Stimulated activated CD4-positive, alpha-beta T cell treated with anti-CD3 and anti-CD28 coated beads, TNF-alpha, amount 100 ng/mL, for 1 hour (primary cell): ENCODE results near the gene TUBB4B.

Source experiments
- DNase-seq, 3 donors: peaks; one replicate each; pipeline ENCODE4 v3.0.0-alpha.2; 2020; ENCODE audit warnings: low read depth in 3 of 3, low spot score in 1 of 3

The TUBB4B gene

DNA sequence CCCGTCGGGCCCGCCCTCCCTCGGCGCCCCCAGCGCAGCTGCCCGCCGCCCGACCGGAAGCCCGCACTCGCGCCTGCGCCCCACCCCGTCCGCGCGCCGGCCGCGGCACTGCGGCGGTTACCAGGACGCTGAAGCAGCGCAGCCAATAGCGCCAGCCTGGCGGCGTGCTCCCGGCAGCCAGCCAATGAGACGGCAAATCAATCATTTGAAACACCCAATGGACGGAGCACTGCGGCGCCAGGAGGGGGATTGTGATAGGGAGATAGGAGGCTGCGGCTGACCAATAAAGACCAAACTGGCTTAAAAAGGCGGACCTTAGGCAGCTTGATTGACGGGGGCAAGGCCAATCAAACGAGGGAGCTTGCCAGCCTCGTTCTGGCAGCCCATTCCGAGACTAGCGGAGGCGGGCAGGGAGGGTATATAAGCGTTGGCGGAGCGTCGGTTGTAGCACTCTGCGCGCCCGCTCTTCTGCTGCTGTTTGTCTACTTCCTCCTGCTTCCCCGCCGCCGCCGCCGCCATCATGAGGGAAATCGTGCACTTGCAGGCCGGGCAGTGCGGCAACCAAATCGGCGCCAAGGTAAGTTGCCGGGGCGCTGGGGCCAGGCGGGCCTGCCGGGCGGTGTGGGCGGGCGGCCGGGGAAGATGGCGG lies at the start of gene TUBB4B:
Gene TUBB4B (plus strand): TSS at position 447 of the 649 bp plus-strand sequence. CDS start 74 bp downstream, at position 521.
- DNase-seq = peak; percentile 87 to 99 (median 97)

DNA sequence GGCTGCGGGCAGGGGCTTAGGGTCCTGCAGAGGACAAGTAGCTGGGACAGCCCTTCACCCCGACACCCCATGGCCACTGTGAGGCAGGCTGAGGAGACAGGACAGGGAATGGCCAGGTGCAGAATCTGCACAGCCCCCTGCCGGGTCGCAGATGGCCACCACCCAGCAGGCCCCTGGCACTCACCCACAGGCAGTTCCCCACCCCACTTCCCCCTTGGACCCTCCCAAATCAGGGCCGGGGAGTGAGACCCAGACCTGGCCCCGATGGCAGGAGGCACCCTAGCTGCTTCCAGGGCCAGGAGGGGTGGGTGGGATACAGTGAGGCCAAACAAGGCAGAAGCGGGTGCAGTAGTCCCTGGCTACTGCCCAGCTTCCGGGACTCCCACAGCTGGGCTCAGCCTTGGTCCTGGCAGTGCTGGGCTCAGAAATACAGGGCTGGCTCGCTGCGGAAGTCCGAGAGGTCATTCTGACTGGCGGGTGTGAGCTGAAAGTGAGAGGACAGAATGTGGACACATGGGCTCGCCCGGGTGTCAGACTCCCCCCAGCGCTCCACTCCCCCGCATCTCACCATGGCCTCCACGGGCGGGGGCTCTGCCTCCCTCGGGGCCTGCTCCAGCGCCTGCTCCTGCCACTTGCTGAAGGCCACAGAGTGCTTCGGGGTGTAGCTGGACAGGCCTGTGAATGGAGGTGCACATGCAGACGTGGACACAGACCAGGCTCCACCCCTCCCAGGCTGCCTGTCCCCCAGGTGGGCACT lies 49.2 kb upstream of the TUBB4B start:
- DNase-seq = no peak

DNA sequence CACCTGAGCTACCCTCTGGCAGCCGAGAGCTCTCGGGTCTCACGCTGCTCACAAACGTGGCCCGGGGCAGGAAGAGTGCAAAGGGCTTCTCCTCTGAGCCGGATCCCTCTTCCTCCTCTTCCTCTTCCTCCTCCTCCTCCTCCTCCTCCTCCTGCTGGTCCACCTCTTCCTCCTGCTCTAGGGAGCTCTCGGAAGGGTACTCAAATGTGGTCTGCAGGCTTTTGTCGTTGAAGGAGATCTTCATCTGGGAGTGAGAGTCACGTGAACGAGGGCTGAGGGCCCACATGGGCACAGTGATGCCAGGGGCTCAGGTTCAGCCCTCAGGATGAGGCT lies 48.7 kb upstream of the TUBB4B start:
- no peak for DNase-seq

DNA sequence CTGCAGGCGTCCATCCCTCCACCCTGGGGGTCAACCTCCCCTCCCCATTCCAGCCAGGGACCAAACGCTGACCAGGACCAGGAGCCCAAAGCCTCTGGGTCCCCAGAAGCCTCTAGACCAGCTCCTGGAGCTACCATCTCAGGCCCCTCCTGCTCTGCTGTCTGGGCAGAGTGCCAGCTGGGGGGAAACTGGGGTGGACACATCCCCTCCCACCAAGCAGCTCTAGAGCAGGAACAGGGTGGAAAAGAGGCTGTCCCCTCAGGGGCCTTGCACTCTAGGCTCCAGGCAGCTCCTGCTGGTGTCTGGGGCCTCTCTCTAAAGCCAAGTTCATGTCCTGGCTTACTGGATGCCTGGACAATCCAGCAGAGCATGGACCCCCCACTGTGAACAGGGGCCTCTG lies 48.2 kb upstream of the TUBB4B start:
- DNase-seq = no peak

DNA sequence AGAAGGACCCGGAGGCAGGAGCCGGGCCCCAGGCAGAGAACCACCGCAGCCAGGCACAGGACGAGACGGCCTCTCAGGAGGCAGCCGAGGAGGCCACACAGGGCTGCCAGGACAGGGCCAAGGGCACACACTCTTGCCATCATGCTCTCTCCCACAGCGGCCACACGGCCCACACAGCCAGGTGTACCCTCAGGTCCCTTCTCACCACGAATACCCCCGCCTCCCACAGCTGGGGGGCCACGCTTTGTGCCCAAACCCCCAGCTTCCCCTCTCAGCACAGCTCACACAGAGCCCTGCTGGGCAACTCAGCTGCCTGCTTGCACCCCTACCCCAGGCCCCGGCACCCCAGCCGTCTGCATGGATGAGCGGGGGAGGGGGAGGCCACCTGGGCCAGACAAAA lies 47.3 kb upstream of the TUBB4B start:
- DNase-seq = no peak

DNA sequence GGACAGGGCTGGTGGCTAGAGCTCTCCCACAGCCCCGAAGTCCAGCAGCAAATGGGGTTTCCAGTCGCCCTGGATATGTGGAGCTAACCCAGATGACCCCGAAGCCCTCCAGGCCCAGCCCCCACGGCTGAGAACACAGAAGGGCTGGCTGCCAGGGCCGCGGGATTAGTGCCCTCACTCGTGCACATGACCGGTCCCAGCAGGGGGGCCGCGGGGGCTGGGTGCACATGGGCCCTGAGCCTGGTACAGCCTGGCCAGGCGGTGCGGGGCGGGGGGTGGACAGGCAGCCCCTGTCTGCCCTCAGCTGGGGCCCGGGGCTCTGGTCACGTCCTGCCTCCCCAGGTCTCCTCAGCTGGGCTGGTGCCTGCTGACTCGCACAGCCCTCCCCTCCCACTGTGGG lies 46.7 kb upstream of the TUBB4B start:
- no peak for DNase-seq

DNA sequence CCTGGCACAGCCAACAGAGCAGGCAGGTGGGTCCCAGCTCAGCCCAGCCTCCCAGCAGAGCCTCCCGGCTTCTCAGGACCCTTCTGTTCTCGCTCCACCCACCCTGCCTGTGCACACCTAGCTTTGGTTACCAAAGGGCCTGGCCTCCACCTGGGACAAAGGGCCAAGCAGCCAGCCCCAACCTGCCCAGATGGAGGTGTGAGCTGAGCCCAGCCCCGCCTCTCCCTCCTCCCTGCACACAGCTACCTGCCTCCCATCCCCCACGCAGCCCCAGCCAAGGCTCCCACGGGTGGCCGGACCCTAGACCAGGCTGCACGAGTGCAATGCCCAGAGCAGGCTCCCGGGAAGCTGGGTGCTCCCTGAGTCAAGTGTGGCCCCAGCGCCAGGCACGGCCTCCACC lies 46.2 kb upstream of the TUBB4B start:
- no peak for DNase-seq

DNA sequence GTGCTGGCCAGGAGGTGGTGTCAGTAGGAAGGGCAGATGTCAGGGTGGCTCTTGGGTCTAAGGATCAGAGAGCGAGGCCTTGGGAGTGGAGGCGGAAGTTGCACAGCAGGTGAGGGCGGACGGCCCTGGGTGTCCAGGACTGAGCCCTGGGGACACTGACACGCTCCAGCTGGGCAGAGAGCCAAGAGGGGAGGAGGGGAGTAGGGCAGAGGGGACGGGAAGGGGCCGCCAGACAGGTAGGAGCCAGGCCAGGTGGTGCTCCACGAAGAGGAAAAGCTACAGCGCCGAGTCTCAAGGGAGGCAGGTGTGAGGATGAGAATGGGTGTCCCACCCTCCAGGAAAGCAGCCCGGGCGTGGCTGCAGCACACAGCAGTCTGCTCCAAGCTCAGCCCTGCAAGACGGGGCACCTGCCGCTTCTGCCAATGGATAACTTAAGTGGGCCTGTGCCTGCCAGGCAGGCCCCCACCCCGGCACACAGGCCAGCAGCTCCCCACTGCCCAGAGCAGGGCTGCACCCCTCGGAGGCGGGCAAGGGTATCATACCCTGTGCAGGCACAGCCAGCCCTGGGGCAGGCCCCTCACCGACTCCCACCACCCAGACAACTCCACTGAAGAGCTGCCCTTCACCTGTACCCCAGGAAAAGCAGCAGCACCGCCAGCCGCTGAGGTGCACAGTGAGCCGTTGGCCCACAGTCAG lies 45.4 kb upstream of the TUBB4B start:
- no peak for DNase-seq

DNA sequence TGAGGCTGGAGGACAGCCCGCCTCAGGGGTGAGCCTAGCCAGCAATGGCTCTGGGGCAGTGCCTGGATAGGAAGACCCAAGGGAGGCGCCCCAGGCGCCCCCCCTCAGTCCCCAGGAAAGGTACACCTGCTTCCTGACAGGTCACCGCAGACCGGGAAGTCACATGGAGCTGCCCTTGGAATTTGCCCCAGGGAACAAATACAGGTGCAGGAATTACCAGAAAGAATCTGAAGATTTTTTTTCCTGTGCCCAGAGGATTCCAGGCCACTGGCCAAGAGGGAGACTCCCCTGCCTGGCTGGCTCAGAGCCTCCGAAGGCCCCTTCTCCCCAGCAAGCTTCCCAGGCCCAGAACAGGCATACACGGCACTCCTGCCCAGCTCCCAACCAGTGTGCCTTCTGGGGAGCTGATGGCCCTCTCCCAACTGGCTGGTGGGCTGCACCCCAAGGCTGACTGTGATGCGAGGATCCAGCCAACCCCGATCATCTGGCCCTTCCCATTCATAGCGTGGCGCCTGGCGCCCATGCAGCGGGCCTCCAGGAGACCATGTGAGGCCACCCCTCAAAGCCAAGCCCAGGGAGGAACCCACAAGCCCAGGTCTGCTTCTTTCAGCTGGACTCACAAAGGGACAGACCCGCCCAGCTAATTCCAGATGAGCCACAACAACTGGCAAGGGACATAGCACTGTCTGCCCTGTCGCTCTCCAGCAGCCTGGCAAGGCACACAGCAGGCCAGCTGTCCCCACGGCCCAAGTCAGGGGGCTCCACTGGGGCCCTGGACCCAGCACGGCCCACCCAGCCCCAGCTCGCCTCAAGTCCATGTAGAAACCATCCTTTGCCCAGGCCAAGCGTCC lies 42.8 kb upstream of the TUBB4B start:
- DNase-seq = no peak

DNA sequence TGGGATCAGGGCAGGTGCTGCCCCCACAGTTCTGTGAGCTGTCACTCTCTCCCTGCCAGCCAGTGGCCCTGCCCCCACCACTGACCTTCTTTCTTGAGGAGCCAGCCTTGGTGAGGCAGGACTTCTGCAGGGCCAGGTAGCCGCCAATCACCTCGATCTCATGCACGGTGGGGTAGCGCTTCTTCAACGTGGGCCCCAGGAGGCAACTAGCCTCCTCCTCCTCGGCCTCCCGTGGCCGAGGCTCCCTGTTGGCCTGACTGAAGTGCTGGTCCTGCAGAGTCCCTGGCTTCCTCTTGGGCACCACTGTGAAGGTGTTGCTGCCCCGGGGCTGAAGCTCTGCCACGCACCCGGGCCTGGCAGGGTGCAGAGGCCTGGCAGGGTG lies 42.2 kb upstream of the TUBB4B start:
- DNase-seq = no peak

DNA sequence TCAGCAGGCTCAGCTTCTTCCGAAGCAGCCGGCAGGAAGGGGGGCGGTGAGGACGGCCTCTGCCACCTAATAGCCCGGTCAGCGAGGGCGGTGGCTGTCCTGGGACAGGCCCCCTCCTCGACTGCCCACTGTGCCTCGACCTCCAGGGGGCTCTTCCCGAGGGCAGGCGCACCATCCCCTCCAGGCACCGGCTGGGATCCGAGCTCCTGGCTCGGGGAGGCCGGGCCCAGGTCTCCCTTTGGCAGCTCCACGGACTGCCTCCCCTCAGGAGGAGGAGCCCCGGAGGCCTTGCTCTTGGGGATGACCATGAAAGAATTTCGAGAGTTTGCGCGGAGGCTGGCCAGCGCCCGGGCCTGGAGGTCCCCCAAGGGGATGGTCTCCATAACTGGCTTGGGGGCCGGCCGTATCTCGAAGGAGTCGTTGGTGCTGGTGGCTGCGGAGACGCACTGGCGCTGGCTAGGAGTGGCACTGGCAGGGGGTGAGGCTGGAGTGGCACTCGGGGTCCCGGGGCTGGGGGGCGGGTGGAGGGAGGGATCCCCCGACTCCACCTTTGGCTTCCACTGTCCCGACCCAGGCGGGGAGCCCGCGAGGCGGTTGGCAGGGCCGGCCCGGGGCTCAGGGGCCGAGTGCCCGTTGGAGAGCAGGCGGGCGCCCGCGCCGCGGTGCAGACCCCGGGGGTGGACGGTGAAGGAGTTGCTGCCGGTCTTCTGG lies 41.5 kb upstream of the TUBB4B start:
- DNase-seq = no peak

DNA sequence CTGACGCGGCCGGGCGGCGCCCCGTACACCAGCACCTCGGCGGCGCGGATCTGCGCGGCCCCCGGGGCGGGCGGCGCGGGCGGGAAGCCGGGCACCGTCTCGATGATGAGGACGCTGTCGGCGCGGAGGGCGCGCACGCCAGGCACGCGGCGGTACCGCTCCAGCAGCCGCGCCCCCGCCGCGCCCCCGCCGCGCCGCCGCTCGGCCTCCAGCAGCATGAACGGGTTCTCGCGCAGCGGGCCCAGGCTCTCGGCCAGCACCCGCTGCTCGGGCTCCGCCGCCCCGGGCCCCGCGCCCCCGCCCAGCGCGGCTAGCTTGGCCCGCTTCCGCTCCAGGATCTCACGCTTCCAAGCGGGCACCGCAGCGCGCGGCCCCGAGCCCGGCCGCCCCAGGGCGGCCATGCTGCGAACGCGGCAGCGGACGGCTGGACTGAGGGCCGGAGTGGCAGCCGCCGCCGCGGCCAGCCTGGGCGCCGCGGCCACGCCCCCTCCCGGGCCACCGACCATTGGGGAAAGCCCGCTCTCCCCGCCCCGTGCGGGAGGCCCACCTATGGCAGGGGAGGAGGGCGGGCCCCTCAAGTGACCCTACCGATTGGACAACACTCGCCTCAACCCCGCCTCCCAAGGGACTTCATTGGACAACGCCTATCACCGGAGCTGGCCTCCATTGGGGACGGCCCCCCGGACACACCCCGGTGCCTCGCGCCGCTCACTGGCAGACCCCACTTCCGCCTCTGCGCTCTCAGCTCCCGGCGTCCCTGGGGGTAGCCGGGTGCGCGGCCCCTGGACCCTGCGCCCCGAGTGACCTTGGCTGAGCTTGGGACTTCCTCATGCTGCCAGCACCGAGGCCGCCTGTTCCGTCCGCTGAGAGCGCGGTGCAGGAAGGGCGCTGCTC lies 40.5 kb upstream of the TUBB4B start, which contains the start of gene TPRN:
Gene TPRN (minus strand): TSS at position 431 of the 894 bp plus-strand sequence. CDS start 30 bp downstream, at position 401.
- peak; percentile 92 to 97 (median 93) for DNase-seq

DNA sequence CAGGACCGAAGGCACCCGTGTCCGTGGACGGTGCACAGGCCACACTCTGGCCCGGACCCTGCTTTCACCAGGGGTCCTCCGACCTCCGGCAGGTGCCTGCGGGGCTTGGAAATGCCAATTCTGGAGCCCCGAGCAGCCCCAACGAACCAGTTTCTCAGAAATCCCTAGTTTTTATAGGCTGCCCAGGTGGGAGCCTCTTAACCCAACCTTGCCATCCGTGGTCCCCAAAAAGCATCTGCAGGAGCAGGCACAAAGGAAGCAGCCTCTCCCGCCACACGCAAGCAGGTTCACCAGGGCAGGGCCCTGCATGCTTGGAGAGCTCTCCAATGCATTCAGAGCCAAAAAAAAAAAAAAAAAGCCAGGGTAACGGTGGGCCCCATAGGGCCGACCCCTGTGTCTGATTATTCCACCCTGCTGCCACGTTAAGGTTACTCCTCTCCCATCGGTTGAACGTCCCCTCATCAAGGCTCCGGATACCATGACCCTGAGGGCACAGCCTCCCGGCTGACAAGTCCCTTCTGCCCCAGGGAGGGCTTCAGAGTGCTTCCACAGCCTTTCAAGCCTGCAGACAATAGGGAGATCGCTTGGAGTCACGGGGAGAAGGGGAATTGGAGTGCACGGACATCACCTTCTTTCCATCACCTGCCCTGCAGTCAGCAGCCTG lies 39.8 kb upstream of the TUBB4B start:
- no peak for DNase-seq

DNA sequence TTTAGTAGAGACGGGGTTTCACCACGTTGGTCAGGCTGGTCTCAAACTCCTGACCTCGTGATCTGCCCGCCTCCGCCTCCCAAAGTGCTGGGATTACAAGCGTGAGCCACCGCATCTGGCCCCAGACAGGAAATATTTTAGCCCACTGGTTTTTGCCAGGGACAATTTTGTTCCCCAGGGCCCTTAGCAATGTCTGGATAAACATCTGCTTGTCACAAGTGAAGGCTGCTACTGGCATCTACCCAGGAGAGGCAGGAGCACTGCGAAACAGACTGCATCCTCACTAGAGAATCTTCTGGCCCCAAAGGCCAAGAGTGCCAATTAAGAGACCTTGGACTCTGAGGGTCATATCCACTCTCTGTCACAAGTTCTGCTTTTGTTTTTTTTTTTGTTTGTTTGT lies 38.1 kb upstream of the TUBB4B start:
- no peak for DNase-seq

DNA sequence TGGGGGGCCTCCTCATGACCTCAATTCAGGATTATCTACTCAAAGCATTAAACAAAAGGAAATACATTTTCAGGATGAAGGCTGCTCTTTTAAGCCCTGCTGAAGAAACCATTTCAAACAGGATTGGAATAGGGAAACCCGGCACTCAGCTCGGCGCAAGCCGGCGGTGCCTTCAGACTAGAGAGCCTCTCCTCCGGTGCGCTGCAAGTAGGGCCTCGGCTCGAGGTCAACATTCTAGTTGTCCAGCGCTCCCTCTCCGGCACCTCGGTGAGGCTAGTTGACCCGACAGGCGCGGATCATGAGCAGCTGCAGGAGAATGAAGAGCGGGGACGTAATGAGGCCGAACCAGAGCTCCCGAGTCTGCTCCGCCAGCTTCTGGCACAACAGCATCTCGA lies 36.4 kb upstream of the TUBB4B start:
- DNase-seq = no peak

DNA sequence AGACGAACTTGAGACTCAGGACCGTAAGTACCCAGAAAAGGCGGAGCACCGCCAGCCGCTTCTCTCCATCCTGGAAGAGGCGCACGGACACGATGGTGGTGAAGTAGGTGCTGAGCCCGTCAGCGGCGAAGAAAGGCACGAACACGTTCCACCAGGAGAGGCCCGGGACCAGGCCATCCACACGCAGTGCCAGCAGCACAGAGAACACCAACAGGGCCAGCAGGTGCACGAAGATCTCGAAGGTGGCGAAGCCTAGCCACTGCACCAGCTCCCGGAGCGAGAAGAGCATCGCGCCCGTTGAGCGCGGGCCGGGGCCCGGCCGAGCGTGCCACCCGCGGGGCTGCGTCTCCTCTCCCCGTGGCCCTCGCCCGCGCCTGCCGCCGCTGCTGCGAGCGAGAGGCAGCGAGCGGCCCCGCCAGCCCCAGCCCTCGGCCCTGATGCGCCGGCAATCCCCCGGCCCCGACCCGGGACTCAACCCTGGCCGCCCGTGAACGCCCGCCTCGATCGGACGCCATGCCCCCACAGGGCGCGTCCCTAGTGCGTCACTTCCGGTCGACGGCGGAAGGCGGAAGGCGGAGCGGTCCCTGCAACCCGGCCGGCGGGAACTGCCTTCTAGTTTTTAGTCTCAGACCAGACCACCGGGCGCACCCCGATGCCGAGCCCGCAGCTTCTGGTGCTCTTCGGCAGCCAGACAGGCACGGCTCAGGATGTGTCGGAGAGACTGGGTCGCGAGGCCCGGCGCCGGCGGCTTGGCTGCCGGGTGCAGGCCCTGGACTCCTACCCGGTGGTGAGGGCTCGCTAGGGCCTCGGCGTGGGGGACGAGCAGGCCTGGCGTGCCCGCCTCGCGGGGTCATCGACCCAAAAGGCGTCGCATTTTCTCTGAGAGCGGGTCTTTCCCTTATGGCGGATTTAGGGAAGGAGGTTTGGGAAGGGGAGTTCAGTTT lies 35.7 kb upstream of the TUBB4B start, which contains the start of the genes NDOR1 and TMEM203:
Gene NDOR1 (plus strand): TSS at position 575 of the 944 bp plus-strand sequence. CDS start 78 bp downstream, at position 653.
Gene TMEM203 (minus strand): TSS at position 523 of the 944 bp plus-strand sequence. CDS start 234 bp downstream, at position 289.
- DNase-seq = peak; percentile 61 to 94 (median 79)

DNA sequence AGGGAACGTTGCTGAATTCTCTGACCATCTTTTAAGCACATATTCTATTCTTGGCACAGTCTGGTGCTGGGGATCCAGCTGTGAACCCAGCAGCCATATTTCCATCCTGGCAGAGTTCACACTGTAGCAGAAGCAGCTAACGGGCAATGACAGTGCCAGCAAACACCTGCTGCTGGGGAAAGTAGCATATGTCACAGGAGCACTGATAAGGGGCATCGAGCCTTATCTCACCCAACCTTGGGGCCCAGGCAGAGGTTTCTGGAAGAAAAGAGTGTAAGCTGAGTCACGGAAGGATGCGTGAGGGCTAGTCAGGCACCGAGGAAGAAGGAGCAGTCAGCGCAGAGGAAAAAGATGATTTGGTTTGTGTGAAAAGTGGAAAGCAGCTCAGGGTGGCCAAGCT lies 34.5 kb upstream of the TUBB4B start:
- DNase-seq = no peak

DNA sequence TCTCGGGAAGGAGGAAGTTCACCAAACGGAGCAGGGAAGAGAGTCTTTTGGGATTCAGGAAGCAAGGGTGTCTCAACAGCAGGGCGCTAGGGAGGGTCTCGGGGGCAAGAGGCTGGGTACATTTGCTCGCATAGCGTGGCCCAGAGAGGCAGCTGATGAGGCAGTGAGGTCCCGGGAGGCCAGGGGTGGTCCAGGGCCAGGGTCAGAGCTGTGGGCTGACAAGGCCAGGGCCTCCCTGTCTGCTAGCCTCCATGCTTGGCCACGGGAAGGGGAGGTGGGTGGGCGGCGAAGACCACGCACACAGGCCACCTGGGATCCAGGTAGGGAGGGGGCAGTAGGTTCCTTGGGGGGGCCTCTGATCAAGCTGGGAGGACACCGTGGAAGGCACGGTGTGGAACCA lies 29.6 kb upstream of the TUBB4B start:
- DNase-seq = no peak
